T-helper 2 cell (primary cell): Measurements from ENCODE around the gene NAXD.
"Not testable (repeated sequence)": the region's sequence is repeated elsewhere in the genome, so short reads cannot be mapped to it uniquely, and the experiment has no call there.

ENCODE experiments used
- DNase-seq, 5 experiments: peaks; one replicate each; pipeline versions ENCODE4 v3.0.0 to v3.0.0-alpha.2; 2012 to 2022

NAXD gene

DNA sequence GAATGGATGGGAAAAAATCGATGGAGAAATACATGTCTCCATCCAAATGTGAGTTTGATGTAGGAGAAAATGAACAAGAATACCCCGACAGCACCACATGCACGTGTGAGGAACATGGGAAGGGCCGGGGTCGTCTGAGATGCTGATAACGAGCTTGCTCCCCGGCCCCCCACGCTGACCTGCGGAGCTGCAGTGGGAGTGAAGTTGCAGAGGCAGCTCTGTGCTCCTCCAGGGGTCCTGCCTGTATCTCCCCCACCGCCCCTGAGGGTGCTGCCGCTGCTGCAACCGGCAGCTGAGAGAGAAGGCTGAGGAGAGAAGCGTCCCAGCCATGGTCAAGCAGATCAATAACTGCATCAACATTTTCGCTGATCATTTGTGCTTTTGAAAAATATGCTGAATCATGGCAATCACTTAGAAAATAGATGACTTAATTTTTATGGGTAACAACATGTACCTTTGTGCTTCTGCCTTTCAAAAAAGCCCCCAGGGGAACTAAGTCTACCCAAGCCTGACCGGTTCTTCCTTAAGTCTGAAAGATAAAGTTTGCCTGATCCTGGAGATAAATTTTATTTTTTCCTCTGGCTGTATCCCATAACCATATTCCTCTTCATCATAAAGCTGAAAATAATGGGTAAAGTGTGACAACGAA lies 18.2 kb upstream of the NAXD start:
- DNase-seq, result no peak

DNA sequence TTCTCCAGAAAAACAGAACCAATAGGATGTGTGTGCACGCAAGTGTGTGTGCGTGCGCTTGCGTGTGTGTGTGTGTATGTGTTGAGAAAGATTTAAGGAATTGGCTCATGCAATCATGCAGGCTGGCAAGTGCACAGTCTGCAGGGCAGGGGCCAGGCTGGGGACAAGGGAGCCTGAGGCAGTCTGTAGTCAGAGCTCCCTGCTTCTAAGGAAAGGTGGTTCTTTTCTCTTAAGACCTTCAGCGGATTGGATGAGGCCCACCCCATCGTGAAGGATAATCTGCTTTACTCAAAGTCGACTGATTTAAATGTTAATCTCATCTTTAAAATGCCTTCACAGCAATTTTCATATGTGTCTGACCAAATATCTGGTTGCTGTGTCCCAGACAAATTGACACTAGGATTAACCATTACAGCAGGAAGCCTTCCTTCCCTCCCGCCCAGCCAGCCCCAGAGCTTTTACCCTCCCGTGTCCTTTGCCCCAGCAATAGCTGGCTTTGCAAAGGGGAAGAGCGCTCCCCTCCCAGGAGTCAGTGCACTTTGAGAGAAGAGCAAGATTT lies 15.0 kb upstream of the NAXD start:
- no peak for DNase-seq

DNA sequence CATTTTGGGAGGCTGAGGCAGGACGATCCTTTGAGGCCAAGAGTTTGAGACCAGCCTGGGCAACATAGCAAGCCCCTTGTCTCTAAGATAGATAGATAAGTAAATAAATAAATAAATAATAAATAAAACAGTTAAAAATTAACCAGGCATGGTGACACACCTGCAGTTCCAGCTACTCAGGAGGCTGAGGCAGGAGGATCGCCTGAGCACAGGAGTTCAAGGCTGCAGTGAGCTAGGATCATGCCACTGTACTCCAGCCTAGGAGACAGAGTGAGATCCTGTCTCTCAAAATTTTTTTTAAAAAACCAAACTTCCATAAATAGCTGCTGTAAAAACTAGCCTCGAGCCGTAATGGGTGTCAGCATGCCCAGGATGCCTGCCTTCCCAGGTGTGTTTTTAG lies 14.4 kb upstream of the NAXD start:
- no peak for DNase-seq

DNA sequence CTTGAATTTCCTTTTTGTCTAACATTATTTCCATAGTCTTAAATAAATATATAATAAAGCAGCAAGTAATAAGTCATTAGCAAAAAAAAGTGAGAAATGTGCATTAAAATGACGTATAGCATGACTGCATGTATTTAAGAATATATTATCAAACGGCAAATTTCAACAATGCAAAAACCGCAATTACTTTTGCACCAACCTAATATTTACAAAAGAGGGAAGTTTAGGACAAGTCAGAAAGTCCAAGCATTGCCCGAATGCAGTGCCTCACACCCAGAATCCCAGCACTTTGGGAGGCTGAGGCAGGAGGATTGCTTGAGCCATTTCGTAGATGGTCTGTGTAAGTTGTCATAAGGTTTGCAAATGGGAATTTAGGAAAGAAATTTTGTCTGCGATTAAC lies 10.2 kb upstream of the NAXD start:
- DNase-seq, result no peak

DNA sequence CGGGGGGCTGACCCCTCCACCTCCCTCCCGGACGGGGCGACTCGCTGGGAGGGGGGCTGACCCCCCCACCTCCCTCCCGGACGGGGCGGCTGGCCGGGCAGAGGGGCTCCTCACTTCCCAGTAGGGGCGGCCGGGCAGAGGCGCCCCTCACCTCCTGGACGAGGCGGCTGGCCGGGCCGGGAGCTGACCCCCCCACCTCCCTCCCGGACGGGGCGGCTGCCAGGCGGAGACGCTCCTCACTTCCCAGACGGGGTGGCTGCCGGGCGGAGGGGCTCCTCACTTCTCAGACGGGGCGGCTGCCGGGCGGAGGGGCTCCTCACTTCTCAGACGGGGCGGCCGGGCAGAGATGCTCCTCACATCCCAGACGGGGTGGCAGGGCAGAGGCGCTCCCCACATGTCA lies 9.1 kb upstream of the NAXD start:
- DNase-seq, result not testable (repeated sequence)

DNA sequence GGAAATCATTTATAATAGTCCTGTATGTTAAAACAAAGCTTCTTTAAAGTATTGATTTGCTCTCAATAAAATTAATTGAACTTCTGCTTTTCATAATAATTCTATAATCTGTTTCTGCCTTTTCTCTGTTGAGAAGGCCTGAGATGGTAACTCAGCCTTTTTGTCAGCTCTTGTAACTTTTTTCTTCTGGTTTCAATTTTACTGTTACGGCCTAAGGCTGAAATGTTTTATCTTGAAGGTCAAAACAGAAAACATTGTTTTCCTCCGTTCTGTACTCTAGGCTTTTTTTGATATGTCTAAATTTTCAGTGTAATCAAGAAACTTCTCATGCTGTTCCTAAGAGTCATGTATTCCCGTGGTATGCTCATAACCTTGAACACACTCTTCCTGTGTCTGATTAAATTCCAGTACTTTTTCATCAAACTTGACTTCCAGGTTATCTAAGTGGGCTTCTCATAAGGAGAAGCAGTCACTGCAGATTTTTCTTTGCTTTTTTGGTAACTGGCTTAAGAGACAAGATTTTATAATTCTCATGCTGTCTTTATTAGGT lies 7.6 kb upstream of the NAXD start:
- no peak for DNase-seq

DNA sequence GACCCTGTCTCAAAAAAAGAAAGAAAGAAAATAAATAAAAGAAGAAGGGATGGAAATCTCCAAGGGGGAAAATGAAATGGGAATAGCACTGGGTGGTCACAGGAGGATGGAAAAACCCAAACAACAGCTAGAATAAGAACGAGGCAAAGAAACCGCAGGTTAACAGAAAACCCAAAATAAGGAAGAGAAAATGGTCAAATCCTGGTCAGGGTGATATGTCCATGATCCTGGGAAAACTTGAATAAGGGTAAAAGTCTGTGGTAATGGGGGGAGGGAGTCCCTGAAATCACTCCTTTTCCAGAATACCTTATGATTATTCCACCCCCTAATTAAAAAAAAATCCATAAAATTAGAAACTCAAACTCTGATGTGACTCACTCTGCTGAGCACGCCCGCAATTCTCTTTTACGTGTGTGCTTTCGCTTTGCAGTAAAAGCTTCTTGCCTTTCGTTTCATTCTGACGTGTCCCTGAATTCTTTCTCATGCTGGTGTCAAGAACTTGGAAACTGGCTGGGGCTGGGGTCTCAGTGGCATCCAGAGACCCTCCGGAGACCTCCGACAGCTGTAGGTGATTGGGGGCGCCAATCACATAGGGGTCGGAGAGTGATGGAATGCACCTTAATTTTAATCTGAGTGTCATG lies 4.3 kb upstream of the NAXD start:
- peak in 1 of 5 experiments; percentile 76 for DNase-seq

DNA sequence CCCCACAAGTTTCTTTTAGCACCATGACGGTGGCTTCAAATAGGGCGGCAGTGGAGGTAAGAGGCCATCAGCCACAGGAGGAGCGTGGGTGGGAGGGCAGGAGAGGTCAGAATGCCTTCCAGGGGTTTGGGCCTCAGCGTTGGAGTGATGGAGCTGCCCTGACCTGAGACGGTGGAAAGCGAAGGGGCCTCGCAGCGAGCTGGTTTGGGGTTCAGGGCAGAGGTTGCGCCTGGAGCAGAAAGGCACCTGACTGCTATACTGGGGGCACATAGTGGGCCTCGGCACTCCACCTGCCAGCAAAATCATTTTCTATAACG lies 382 bp upstream of the NAXD start:
- no peak for DNase-seq

DNA sequence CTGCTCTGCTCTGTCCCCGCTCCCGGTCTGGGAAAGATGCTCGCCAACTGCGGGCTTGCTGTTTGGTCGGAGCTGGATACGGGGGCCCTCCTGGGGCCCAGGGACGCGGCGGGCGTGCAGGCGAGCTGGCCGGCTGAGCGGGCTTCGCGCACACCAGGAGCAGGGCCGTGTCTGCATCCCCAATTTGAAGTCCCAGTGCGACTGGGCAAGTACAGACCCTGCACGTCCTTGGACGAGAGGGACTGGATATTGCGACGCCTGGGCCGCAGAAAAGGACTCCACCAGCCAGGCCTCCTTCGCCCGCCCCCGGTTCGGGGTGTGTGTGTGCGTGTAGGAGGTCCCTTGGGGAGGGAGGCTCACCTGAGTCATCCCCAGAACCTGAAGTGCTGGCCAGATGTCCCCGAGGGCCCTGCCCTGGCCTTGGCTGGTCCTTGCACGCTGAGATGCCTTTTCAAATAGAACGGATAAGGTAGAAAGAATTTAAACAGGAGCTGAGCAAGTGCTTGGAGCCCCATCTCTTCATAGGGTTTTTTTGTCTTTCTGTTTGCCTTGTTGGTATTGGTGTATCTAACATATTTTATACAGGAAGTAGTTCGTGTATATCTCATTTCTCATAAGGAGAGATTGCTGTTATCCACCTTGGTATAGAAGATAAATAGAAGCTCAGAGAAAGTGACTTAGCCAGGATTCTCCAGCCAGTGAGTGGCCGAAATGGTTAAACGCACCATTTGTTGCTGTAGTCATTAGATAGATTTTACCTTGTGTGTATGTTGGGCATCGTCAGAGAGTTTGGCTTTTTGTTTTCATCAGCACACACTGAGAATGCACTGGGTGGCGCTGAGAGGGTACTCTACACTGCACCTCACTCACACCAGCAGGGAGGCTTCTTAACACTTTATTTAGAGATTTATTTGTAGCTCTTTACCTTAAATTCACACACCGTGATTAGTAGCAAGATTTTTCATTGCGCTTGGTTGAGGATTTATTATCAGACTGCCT lies 1.1 kb downstream of the NAXD start:
- peak in 2 of 5 experiments; percentile 17 to 79 for DNase-seq

DNA sequence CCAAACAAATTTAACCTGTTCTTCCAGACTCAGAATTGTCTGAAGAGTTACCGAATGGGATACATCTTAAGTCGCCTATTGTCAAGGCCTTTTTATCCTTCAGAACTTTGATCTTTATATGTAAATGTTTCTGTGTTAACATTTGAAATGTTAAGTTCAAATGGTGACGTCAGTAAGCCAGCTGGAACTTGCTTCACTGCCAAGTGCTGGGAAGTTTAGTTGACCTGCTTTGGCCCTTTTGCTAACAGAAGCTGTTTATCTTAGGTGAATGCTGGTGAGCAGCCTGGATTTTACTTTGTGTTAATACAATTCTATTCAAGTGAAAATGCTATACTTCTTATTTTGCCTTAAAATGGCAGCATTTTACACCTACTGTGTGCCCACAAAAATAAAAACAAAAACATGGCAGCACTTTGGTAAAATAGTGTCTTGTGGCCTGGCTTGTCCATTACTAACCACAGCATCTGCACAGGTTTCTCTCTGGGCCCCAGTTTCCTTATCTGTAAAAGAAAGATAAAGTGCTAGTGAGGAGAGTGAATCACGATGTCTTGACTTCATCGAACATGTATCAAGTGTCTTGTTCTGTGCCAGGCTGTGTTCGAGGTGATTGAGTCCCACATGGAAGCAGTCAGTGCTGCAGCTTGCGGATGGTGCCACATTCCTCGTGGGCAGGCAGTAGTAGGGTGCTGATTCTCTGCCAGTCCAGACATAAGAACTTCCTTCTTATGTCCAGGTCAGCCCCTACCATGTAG lies 2.2 kb downstream of the NAXD start:
- no peak for DNase-seq

DNA sequence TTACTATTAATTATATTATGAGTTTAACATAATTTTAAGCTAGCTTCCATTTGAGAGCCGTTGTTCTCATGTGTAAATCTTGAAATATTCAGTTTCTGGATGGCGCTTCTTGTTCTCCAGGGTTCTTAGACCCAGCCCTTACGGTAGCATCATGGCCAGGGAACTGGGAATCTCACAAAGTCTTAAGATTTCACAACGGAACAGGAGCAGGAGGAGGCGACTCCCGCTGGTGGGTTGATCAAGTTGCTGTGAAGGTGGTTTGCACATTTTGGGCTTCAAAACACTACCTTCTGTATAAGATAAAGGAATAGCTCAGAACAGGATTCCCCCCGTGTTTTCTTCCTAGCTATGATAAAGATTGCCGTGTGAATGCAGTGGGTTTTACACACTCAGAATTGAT lies 2.8 kb downstream of the NAXD start:
- no peak for DNase-seq

DNA sequence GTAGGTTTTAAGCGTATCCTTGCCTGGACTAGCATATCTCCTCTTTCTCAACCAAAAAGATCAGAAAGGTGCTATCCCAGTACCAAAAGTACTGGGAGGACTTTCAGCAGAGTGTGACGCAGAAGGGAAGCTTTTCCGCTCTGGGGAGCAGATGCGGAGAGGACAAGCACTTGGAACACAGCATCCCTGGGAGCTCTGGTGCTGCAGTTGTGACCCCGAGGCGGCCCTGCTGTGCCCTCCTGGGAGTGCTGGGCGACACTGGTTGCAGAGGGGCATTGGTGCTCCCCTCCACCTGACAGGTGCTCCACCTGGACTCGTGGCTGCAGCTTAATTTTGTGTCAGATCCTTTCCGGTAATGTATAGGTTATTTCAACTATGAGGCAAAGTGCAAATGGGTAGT lies 3.4 kb downstream of the NAXD start:
- no peak for DNase-seq

DNA sequence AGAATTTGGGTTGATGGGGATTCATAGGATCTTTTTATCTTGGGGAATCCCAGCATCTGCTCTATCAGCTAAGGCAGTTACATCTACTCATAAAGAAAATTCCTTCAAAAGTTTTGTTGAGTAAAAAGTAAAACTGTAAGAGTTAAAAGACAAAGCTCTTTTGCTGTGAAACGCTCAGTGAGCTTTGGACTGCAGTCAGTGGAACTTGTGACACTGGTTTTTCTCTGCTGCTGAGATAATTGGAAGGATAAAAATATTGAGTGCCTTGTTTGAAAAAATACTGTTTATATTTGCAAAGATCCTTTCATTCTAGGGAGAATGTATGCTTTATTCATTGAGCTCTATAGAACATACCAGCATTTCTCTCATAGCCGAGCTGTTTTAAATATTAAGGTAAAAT lies 5.3 kb downstream of the NAXD start:
- DNase-seq, result no peak

DNA sequence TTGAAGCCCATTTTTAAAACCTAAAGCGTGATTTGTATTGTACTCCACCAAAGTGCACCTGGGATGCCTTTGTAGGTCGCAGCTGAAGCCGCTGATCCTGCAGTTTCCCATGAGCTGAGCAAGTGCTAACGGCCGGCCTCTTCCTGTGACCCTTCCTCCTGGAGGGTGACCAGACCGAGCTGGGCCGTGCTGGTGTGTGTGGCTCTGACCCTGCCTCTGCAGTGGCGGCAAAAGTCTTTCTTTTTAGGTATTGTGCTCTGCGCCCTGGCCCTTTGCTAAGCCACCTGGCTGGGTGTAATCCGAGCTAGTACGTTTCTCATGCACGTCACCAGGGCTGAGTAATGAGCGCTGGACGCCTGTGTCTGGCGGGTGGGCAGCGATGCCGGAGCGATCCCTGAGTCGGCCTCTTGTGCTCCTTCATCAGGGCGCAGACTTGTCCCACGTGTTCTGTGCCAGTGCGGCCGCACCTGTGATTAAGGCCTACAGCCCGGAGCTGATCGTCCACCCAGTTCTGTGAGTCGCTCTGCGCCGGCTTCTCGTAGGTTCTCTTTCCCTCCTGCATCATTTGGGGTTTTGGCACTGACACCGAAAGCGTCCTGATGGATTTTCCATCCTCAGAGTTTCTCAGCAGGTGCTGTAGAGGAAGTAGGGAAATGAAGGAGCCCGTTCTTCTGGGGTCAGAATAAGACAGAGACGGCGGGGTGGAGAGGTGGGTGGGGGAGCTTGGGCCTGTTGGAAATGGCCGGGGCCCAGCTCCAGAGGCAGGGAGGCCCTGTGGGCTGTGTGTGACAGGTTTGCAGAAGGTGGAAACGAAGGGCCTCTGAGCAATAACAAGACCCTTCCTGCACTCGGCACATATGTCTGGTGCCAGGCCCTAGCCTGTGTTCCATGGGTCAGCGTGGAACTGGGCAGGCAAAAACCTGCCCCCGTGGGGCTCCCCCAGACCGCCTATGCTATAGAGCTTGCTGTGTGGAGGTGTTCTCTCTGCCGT lies 9.7 kb downstream of the NAXD start:
- no peak for DNase-seq

DNA sequence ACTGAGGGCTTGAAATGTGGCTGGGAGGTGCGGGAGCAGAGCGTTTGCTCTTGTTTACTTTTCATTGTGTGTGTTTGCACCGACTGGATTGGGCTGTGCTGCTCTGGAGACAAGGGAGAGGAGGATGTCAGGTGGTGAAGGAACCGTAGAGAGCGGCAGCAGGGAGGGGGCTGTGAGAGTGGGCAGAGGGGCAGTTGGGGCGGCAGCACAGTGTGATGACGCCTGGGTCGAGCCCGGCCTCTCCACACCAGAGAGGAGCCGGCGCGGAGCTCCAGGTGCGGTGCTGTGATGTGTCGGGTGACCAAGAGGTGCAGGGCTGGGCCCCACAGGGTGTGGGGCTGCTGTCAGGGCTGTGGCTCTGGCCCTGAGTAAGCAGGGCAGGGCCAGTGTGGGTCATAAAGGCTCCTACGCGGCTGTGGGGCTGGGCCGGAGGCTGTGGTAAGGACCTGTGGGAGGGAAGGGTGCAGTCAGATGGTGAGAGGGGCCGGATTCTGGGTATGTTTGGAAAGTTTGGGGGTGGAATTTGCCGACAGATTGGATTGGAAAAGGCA lies 10.5 kb downstream of the NAXD start:
- no peak for DNase-seq

DNA sequence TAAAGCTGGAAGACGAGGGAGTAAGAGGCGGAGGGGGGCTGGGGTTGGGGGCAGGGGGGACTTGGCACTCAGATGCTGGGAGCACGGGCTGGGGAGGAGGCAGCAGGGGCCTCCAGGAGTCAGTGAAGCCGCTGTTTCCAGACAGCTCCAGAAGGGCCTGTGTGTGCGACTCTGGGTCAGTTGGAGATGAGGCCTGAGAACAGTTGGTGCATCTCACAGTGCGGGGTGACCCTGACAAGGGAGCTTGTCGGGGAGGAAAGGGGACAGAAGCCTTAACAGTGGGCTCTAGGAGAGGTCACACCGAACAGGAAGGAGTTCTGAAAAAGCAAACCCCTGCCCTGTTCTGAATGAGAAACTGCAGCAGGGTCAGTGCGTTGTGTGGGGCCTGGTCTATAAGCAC lies 11.2 kb downstream of the NAXD start:
- no peak for DNase-seq

DNA sequence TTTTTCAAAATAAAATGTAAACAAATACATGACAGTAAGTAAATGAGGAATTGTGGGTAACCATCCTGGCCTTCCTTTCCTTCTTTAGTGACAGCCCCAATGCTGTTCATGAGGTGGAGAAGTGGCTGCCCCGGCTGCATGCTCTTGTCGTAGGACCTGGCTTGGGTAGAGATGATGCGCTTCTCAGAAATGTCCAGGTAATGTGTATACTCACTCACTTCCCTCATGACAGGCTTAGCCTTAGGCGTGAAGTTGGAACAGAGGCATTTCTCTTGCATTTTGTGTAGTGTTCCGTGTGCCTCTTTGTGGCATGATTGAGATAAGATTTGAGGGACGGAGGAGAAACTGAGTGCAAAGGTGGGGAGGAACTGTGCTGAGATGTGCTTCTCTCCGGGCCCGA lies 12.0 kb downstream of the NAXD start:
- DNase-seq, result no peak

DNA sequence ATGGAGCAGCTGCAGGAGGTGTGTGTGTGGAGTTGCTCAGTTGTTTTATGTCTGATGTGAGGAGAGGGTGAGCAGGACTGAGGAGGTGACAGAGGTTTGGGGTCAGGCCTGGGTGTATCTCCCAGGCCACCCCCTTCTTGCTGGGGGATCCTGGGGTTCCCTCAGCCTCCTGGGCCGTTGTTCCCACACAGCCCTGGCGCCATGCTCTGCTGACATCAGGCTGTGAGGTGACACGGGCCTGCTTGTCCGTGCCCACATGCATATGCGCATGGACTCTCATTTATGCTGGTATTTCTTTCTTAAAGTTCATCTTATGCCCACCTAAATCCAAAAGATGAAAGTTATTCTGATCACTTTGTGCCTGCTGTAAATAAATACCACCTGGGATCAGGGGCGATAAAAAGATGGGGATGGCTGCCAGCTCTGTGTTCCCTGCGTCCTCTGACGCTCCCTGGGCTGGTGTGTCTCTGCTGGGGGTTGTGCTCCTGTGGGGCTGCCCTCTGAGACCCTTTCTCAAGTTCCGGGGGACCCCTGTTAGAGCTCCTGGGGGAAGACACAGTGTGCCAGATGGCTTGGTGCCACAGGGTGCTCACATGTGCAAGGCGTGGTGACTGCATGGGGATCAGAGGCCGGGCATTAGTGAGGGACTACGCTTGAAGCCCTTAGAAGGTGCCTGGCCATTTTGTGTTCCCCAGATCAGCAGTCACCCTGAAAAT lies 12.6 kb downstream of the NAXD start:
- DNase-seq, result no peak

DNA sequence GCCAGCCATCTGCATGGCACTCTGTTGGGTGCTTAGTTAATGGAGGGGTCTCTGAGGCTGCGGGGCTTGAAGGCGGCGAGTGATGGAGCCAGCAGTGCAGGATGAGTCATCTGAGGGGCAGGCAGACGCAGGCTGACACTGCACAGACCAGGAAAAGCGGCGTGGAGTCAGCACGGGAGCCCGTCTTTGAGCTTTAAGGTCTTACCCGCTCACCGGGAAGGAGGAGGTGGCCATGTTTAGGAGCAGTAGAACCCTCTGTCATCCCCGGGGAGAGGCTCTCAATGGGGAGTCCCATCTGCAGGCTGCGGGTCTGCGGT lies 13.1 kb downstream of the NAXD start:
- no peak for DNase-seq

DNA sequence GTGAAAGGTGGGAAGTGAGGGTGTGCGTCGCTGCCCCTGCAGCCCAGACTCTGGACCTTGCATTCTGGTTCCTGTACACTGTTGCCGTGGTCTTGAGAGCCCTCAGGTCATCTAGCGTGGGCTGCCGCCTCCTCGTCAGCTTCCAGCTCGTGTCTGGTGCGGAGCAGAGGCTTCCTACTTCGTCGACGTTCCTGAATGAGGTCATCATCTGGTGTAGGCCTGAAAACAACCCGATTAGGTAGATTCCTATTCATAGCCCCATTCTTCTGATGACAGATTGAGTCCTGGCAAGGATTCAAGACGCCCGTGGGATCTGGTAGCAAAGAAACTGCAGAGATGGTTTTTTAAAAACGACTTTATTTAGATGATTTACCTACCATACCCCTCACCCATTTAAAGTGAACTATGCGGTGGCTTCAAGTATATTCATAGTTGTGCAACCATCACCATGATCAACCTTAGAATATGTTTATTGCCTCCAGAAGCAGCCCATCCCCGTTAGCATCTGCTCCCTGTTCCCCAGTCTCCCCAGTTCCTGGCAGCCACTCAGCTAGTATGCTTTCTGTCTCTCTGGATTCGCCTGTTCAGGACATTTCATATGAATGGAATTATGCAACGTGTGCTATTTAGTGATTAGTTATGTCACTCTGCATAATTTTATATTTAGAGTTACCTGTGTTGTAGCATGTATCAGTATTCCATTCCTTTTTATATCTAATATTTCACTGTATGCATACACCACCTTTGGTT lies 13.8 kb downstream of the NAXD start:
- no peak for DNase-seq
